Neural cell (in vitro differentiated cells): ENCODE measurements around the gene HJURP. TPM values are rescaled to one million over a fixed set of nuclear protein-coding genes. Genes with fewer than 3 reads are reported as not detected.

Experiments
- H2AFZ ChIP-seq: fragments of 200-600, 300-800 bp; sonication (generic), shearing (Covaris generic); 2 replicates; pipeline ENCODE4 v1.6.0; 2014; ENCODE audit warnings: low read depth, mild to moderate bottlenecking, antibody characterized with exemption, low read length, moderate library complexity
- H3F3A ChIP-seq: fragments of 200-600 bp; shearing (Covaris generic); 2 replicates; pipeline ENCODE4 v1.6.1; 2016; ENCODE audit warnings: mild to moderate bottlenecking, moderate library complexity, mixed read lengths, antibody characterized with exemption, low read length; ENCODE audit not compliant: insufficient read depth, poor library complexity, severe bottlenecking
- H3K27ac ChIP-seq: fragments of 200-600, 300-800 bp; sonication (generic), shearing (Covaris generic); 2 replicates; pipeline ENCODE4 v1.5.1; 2014; ENCODE audit warnings: mild to moderate bottlenecking, low read length, moderate library complexity
- H3K27me3 ChIP-seq: fragments of 300-800, 200-600 bp; sonication (generic), shearing (Covaris generic); 2 replicates; pipeline ENCODE4 v1.6.0; 2014; ENCODE audit warnings: mild to moderate bottlenecking, low read depth, low read length, moderate library complexity; ENCODE audit not compliant: insufficient read depth
- H3K36me3 ChIP-seq: fragments of 300-800, 200-600 bp; sonication (generic), shearing (Covaris generic); 2 replicates; pipeline ENCODE4 v1.5.1; 2014; ENCODE audit warnings: mild to moderate bottlenecking, antibody characterized with exemption, low read length, moderate library complexity; ENCODE audit not compliant: insufficient read depth
- H3K4me2 ChIP-seq: fragments of 300-800, 200-600 bp; sonication (generic), shearing (Covaris generic); 2 replicates; pipeline ENCODE4 v1.6.0; 2014; ENCODE audit warnings: mild to moderate bottlenecking, low read length
- H3K4me3 ChIP-seq: fragments of 300-800, 200-600 bp; sonication (generic), shearing (Covaris generic); 2 replicates; pipeline ENCODE4 v1.5.1; 2014; ENCODE audit warnings: mild to moderate bottlenecking, low read length, moderate library complexity
- H3K79me2 ChIP-seq: fragments of 200-600 bp; shearing (Covaris generic); replicated peaks from 2 replicates; pipeline ENCODE4 v1.6.0; 2014; ENCODE audit warnings: mild to moderate bottlenecking, low read length, moderate library complexity; ENCODE audit not compliant: insufficient read depth
- H3K9ac ChIP-seq: fragments of 300-800, 200-600 bp; sonication (generic), shearing (Covaris generic); 2 replicates; pipeline ENCODE4 v1.6.1; 2016; ENCODE audit warnings: mild to moderate bottlenecking, low read length, mixed read lengths
- H3K9me2 ChIP-seq: fragments of 200-600 bp; shearing (Covaris generic); 2 replicates; pipeline ENCODE4 v1.6.1; 2016; ENCODE audit warnings: mild to moderate bottlenecking, low read length, mixed read lengths; ENCODE audit not compliant: insufficient read depth
- H3K9me3 ChIP-seq: fragments of 200-600, 300-800 bp; sonication (generic), shearing (Covaris generic); 2 replicates; pipeline ENCODE4 v1.6.1; 2016; ENCODE audit warnings: mild to moderate bottlenecking, mixed run types, low read length, moderate library complexity, mixed read lengths
- H4K20me1 ChIP-seq: fragments of 200-600 bp; shearing (Covaris generic); 2 replicates; pipeline ENCODE4 v1.6.1; 2016; ENCODE audit warnings: mild to moderate bottlenecking, mixed run types; ENCODE audit not compliant: insufficient read depth
- CTCF ChIP-seq: fragments of 450-650 bp; IDR thresholded peaks from 2 replicates; pipeline ENCODE4 v1.5.1; 2014; ENCODE audit warnings: antibody characterized with exemption, mild to moderate bottlenecking, moderate library complexity; ENCODE audit not compliant: poor library complexity, severe bottlenecking
- EP300 ChIP-seq: fragments of 450-650 bp; conservative IDR thresholded peaks from 2 replicates; pipeline ENCODE4 v1.6.1; 2014; ENCODE audit warnings: antibody characterized with exemption, mild to moderate bottlenecking, moderate library complexity; ENCODE audit not compliant: poor library complexity, severe bottlenecking
- EZH2 ChIP-seq: fragments of 200-600, 300-800 bp; shearing (Covaris generic), sonication (generic); IDR thresholded peaks from 2 replicates; pipeline ENCODE4 v1.6.1; 2014; ENCODE audit warnings: antibody characterized with exemption, low read length, borderline replicate concordance, mild to moderate bottlenecking; ENCODE audit not compliant: insufficient read depth, poor library complexity, severe bottlenecking
- MXI1 ChIP-seq: fragments of 450-650 bp; conservative IDR thresholded peaks from 2 replicates; pipeline ENCODE4 v1.6.1; 2014; ENCODE audit warnings: antibody characterized with exemption, mild to moderate bottlenecking; ENCODE audit not compliant: poor library complexity, severe bottlenecking
- POLR2AphosphoS5 ChIP-seq: IDR thresholded peaks from 2 replicates; pipeline ENCODE4 v1.6.1; 2012
- RAD21 ChIP-seq: fragments of 450-650 bp; conservative IDR thresholded peaks from 2 replicates; pipeline ENCODE4 v1.6.1; 2014; ENCODE audit warnings: antibody characterized with exemption, mild to moderate bottlenecking, moderate library complexity
- SMC3 ChIP-seq: fragments of 450-650 bp; conservative IDR thresholded peaks from 2 replicates; pipeline ENCODE4 v1.6.1; 2014; ENCODE audit warnings: antibody characterized with exemption, mild to moderate bottlenecking, moderate library complexity; ENCODE audit not compliant: poor library complexity
- TAF1 ChIP-seq: IDR thresholded peaks from 2 replicates; pipeline ENCODE4 v1.6.1; 2012; ENCODE audit warnings: low read depth
- polyA plus RNA-seq: library from polyadenylated mRNA; depleted of rRNA; stranded (reverse); fragments of >200 nt; gene quantifications from 2 replicates; pipeline ENCODE4 v1.2.3, GENCODE V29; 2014
- TF ChIP-seq, protein P1 (sequence below): IDR thresholded peaks from 2 replicates; pipeline ENCODE4 v1.6.1; 2012; ENCODE audit warnings: borderline replicate concordance

HJURP gene
- polyA plus RNA-seq, 1 donor from 2014 or later = 1.3 TPM

DNA sequence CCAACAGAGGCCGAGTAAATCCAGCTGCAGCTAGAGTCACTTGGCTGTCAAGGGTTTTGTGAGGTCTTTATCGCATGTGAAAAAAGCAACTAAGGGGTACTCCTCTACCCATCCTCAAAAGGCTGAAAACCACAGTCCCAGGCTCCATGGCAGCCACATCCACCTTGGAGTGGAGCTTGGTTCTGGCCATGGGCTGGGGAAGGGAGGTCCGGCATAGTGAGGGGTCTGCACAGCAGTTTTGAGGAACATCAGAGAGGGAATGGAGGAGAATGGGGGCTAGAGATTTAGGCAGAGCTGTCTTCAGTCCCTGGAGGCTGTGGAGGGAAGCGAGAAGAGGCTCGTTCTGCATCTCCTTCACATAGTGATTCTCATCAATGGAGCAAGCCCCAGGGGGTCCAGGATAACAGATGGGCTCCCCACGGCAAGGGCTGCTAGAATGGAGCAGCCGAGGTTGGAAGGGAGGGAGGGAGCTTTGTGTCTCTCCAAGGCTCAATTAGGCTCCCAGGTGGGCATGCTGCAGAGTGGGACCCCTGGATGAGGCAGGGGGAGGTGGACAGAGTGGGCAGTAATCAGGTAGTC is 55.2 kb downstream of the HJURP start:
- no peak overlapping the region for H3K4me2 ChIP-seq
- H3K79me2 ChIP-seq = no peaks in the 10 kb centered on the region
- no peaks in the 10 kb centered on the region for H3K27me3 ChIP-seq
- no peaks in the 10 kb centered on the region for H3K9me3 ChIP-seq
- TF ChIP-seq TAF1 = no peak
- TF ChIP-seq EZH2 = no peak
- no peak for TF ChIP-seq POLR2AphosphoS5
- no peak for TF ChIP-seq CTCF
- TF ChIP-seq EP300 = no peak
- TF ChIP-seq MXI1 = no peak
- TF ChIP-seq, protein P1, sequence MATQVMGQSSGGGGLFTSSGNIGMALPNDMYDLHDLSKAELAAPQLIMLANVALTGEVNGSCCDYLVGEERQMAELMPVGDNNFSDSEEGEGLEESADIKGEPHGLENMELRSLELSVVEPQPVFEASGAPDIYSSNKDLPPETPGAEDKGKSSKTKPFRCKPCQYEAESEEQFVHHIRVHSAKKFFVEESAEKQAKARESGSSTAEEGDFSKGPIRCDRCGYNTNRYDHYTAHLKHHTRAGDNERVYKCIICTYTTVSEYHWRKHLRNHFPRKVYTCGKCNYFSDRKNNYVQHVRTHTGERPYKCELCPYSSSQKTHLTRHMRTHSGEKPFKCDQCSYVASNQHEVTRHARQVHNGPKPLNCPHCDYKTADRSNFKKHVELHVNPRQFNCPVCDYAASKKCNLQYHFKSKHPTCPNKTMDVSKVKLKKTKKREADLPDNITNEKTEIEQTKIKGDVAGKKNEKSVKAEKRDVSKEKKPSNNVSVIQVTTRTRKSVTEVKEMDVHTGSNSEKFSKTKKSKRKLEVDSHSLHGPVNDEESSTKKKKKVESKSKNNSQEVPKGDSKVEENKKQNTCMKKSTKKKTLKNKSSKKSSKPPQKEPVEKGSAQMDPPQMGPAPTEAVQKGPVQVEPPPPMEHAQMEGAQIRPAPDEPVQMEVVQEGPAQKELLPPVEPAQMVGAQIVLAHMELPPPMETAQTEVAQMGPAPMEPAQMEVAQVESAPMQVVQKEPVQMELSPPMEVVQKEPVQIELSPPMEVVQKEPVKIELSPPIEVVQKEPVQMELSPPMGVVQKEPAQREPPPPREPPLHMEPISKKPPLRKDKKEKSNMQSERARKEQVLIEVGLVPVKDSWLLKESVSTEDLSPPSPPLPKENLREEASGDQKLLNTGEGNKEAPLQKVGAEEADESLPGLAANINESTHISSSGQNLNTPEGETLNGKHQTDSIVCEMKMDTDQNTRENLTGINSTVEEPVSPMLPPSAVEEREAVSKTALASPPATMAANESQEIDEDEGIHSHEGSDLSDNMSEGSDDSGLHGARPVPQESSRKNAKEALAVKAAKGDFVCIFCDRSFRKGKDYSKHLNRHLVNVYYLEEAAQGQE = no peak
- no peak for TF ChIP-seq SMC3
- no peak for TF ChIP-seq RAD21
- no peaks in the 10 kb centered on the region for H4K20me1 ChIP-seq
- no peak overlapping the region for H3K27ac ChIP-seq
- no peak overlapping the region for H3K9ac ChIP-seq
- H2AFZ ChIP-seq = no peak overlapping the region
- no peaks in the 10 kb centered on the region for H3K9me2 ChIP-seq
- no peak overlapping the region for H3K4me3 ChIP-seq
- no peaks in the 10 kb centered on the region for H3K36me3 ChIP-seq
- no peaks in the 10 kb centered on the region for H3F3A ChIP-seq

DNA sequence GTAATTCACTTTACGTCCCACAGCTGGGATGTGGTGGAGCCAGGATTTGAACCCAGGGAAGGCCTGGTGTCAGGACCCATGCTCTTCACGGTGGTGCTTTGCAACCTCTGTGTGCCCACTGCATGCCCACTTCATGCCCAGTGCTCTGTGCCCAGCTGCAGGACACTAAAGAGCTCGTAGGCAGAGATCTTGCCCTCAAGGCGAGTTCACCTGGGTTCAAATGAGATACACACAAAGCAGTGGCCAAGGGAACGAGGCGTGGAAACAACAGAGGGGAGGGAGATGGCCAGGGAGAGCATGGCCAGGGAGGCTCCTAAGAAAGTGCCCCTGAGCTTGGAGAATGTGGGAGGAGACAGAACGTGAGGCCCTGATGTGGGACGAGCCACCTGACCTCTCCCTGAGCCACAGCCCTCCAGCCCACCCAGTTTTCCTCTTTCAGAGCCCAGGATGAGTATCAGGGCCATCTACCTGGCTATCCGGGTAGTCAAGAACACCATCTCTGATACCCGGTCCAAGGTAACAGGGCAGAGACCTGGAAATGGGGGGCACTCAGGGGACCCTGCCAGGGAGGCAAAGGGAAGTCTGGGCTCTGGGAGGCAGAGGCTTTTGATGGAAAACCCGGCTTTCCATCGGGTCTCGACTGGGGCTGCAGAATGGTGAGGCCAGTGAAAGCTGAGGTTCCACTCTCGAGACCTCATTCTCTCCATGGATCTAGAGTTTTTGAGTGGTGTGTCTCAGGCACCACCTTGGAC is 55.8 kb downstream of the HJURP start:
- H3K9me3 ChIP-seq = no peaks in the 10 kb centered on the region
- H3F3A ChIP-seq = no peaks in the 10 kb centered on the region
- H3K9ac ChIP-seq = no peak overlapping the region
- H3K9me2 ChIP-seq = no peaks in the 10 kb centered on the region
- H4K20me1 ChIP-seq = no peaks in the 10 kb centered on the region
- H3K27me3 ChIP-seq = no peaks in the 10 kb centered on the region
- H2AFZ ChIP-seq = no peak overlapping the region
- H3K4me3 ChIP-seq = no peak overlapping the region
- H3K36me3 ChIP-seq = no peaks in the 10 kb centered on the region
- TF ChIP-seq CTCF = no peak
- TF ChIP-seq, protein P1 = no peak
- no peak for TF ChIP-seq RAD21
- no peak for TF ChIP-seq POLR2AphosphoS5
- TF ChIP-seq TAF1 = no peak
- no peak for TF ChIP-seq MXI1
- no peak for TF ChIP-seq SMC3
- no peak for TF ChIP-seq EZH2
- no peak for TF ChIP-seq EP300
- H3K27ac ChIP-seq = no peak overlapping the region
- H3K79me2 ChIP-seq = no peaks in the 10 kb centered on the region
- H3K4me2 ChIP-seq = no peak overlapping the region
